Measurements from ENCODE around the gene KRT71.

Gene KRT71

DNA sequence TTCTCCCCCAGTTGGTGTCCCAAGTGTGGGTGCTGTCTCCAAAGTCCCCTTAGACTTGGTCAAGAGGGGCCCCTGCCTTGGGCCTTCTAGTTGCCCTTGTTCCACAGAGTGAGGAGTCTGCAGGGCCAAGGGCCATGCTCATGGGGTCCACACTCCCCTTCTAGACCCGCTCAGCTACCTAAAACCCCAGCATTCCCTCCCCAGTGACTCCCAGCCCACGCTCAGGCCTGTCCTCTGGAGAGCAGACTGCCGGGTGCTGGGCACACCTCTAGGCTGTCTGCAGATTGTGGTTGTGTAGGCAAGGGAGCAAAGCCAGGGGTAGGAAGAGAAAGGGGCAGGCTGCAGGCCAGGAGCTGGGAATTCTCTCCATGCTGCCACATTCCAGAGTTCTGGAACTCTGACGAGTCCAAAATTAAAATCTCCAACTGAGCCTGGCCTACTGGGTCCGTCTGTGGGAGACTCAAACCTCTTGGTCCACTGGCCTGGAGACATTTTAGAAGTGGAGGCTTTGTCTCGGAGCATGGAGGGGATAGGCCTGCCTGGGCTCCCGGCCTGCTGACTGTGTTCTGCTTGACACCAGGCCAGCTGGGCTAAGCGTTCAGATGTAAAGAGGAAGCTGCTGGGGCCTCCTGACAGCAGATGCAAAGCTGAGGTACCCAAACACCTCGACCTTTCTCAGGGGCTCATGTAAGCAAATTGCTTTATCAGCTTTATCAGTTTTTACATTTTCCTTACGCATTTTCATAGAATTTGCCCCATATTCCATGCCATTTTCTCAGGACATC lies 19.1 kb downstream of the KRT71 start:
- TF ChIP-seq, protein P1, sequence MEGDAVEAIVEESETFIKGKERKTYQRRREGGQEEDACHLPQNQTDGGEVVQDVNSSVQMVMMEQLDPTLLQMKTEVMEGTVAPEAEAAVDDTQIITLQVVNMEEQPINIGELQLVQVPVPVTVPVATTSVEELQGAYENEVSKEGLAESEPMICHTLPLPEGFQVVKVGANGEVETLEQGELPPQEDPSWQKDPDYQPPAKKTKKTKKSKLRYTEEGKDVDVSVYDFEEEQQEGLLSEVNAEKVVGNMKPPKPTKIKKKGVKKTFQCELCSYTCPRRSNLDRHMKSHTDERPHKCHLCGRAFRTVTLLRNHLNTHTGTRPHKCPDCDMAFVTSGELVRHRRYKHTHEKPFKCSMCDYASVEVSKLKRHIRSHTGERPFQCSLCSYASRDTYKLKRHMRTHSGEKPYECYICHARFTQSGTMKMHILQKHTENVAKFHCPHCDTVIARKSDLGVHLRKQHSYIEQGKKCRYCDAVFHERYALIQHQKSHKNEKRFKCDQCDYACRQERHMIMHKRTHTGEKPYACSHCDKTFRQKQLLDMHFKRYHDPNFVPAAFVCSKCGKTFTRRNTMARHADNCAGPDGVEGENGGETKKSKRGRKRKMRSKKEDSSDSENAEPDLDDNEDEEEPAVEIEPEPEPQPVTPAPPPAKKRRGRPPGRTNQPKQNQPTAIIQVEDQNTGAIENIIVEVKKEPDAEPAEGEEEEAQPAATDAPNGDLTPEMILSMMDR (IDR thresholded peaks at IDR 0.05; ENCODE audit: low read length, missing control alignments) = no peak
- H3K4me3 ChIP-seq (replicated peaks; ENCODE audit: low read depth, low read length) = no peak overlapping the region
- DNase-seq (ENCODE audit: low read depth) = no peak

DNA sequence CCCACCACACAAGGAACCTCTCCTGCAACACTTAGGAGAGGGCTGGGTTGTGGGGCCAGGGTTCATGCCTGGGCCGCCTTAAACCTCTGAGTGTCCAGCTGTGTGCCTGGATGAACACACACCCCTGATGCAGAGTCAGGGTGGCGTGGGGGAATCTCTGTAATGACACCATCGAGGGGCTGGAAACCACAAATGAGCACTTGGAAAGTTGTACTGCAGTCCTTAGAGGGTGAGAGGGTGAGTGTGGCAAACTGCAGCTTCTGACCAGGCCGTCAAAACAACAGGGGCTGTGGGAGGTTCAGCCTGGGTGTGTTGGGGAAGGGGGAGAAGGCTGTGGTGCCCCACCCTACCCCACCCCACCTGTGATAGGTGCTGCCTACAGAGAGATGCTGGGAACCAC lies 20.3 kb downstream of the KRT71 start:
- TF ChIP-seq, protein P1 (IDR thresholded peaks at IDR 0.05; ENCODE audit: low read length, missing control alignments) = no peak
- no peak for DNase-seq (ENCODE audit: low read depth)
- H3K4me3 ChIP-seq (replicated peaks; ENCODE audit: low read depth, low read length) = no peak overlapping the region

DNA sequence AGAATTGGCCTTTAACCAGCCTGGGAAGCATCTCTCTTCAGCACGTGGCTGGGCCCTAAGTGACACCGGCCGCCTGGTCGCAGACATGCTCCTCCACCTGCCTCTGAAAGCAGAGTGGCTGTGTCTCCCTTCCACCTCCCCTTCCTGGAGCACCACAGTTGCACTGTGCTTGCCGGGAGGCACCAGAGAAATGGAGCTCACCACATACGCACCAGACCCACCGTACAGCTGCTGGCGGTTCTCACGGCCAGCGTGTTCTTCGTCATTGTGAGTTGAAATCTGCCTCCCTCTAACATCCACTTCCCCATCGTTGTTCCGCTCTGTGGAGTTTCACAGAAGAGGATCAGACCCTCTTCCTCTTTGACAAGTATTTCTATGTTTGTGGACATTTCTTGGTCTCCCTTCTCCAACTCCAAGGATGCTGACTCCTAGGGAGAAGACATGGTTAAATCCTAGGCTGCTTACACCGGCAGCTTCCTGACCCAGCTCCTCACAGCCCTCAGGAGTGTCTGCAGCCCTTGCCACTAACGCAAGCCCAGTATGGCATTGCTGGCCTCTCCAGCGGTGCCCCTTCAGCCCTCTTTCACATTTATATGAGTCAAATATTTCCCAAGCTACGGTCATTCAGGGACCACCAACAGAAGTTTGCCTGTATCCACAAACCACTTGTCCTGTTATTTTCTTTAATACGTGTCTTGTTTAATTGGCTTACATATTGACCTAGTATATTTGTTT lies 21.2 kb downstream of the KRT71 start:
- DNase-seq (ENCODE audit: low read depth) = no peak
- H3K4me3 ChIP-seq (replicated peaks; ENCODE audit: low read depth, low read length) = no peak overlapping the region
- TF ChIP-seq, protein P1 (IDR thresholded peaks at IDR 0.05; ENCODE audit: low read length, missing control alignments) = no peak

DNA sequence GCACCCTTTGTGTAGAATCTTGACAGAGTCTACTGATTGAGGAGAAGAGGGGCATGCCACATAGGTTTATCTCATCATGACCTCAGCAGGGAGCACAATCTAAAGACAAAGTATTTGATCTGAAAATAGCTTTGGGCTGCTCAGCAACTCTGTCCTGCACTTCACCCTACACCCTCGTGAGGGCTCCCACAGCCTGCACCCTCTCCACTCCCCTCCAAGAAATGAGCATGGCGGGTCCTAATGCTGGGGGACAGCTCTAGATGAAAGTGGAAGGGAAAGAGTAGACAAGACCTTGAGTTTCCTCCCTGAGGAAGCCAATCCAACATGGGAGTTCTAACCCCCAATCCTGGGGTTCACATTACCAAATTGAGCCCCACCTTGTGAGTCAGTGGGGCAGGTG lies 22.0 kb downstream of the KRT71 start:
- H3K4me3 ChIP-seq (replicated peaks; ENCODE audit: low read depth, low read length) = no peak overlapping the region
- no peak for DNase-seq (ENCODE audit: low read depth)
- TF ChIP-seq, protein P1 (IDR thresholded peaks at IDR 0.05; ENCODE audit: low read length, missing control alignments) = no peak

DNA sequence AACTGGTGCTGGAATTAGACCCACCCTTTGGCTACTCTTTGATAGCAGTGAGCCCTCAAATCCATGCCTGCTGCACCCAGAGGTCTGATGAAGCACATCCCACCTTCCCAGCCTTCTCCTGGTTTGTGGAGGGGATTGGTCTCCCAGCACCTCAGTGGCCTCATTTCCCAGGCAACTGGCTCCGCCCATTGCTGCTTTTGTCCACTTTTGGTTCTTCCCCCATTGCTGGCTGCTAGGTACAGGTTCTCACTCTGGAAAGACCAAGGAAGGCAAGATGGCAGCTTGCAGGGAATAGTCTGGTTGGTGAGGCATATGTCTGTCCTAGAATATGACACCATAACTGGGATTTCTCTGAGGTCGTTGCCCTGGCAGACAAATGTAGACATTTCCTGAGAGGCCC lies 22.6 kb downstream of the KRT71 start:
- no peak for DNase-seq (ENCODE audit: low read depth)
- TF ChIP-seq, protein P1 (IDR thresholded peaks at IDR 0.05; ENCODE audit: low read length, missing control alignments) = no peak

DNA sequence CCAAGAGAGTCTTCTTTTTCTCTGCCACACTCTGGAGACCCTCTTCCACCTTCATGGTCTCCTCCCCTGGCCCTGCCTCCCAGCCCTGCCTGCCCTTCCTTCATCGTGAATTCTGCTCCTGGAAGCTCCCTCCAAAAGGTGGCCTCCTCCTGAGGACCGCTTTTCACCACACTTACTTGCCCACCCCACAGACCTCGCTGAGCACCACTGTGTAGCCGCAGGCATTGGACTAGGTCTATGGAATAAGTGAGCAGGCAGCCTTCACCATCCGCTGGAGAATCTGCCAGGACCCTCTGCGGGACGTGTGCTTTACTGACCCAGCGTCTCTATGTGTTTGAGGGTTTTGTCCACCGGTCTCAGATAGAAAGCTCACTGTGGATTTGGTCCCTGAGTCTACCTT lies 23.1 kb downstream of the KRT71 start:
- TF ChIP-seq, protein P1 (IDR thresholded peaks at IDR 0.05; ENCODE audit: low read length, missing control alignments) = no peak
- no peak overlapping the region for H3K4me3 ChIP-seq (replicated peaks; ENCODE audit: low read depth, low read length)
- no peak for DNase-seq (ENCODE audit: low read depth)

More for the DNA sequence above, 22.6 kb downstream of the KRT71 start:
- no peak overlapping the region for H3K4me3 ChIP-seq (replicated peaks; ENCODE audit: low read depth, low read length)
